Rectal smooth muscle tissue (tissue), 1 donor: Measurements from ENCODE around the gene PMAIP1.
"Not testable (repeated sequence)": the region's sequence is repeated elsewhere in the genome, so short reads cannot be mapped to it uniquely, and the experiment has no call there.

Experiments used
- H3K27ac ChIP-seq: one replicate; pipeline ENCODE4 v1.7.0; 2013; ENCODE audit warnings: low read depth, low read length, inconsistent platforms
- H3K27me3 ChIP-seq: one replicate; pipeline ENCODE4 v1.7.0; 2013; ENCODE audit warnings: low read length; ENCODE audit not compliant: control insufficient read depth, insufficient read depth
- H3K36me3 ChIP-seq: one replicate; pipeline ENCODE4 v1.7.0; 2013; ENCODE audit warnings: low read length; ENCODE audit not compliant: control insufficient read depth, insufficient read depth
- H3K4me1 ChIP-seq: one replicate; pipeline ENCODE4 v1.7.0; 2013; ENCODE audit warnings: low read length; ENCODE audit not compliant: control insufficient read depth, insufficient read depth
- H3K4me3 ChIP-seq: one replicate; pipeline ENCODE4 v1.7.0; 2013; ENCODE audit warnings: low read length
- H3K9ac ChIP-seq: one replicate; pipeline ENCODE4 v1.7.0; 2013; ENCODE audit warnings: low read length

The PMAIP1 gene

DNA sequence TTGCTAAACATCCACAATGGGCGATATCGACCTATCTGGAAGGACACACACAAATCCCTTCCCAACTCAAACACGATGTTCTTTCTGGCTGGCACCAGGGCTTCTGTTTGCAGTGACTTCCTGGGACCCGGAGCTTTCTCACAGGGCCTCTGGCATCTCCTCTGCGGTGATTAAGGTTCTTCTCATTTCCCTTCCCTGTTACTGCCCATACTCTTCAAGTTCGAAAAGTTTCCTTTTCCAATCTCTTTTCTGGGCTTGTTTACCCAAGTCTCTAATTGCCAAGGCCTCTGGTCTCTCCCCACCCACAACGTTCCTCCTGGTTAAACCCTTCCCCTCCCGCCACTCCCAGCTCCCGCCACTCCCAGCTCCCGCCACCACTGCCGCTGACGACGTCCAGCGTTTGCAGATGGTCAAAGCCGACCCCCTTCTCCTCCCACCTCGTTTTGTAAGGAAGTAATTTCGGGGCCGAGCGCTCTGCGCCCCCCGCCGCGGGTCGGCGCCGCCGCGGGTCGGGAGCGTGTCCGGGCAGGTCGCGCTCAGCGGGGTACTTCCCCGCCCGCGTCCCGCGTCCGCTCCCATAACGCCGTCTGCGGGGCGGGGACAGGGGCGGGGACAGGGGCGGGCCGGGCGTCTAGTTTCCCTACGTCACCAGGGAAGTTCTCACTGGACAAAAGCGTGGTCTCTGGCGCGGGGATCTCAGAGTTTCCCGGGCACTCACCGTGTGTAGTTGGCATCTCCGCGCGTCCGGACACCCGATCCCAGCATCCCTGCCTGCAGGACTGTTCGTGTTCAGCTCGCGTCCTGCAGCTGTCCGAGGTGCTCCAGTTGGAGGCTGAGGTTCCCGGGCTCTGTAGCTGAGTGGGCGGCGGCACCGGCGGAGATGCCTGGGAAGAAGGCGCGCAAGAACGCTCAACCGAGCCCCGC, at the start of gene PMAIP1:
Gene PMAIP1, plus strand, starts transcription at position 699 of the 924 bp plus-strand sequence. Its CDS starts 182 bp downstream, at position 881.
- peak within 1 kb of the TSS; percentile 91 for H3K4me3 ChIP-seq
- H3K36me3 ChIP-seq, result no peaks in the 10 kb centered on the region
- peak within 1 kb of the TSS; percentile 80 for H3K27ac ChIP-seq
- H3K9ac ChIP-seq, result peak within 1 kb of the TSS; percentile 65
- peaks cover 3% of the 10 kb centered on the region for H3K27me3 ChIP-seq
- H3K4me1 ChIP-seq, result no peaks in the 10 kb centered on the region

DNA sequence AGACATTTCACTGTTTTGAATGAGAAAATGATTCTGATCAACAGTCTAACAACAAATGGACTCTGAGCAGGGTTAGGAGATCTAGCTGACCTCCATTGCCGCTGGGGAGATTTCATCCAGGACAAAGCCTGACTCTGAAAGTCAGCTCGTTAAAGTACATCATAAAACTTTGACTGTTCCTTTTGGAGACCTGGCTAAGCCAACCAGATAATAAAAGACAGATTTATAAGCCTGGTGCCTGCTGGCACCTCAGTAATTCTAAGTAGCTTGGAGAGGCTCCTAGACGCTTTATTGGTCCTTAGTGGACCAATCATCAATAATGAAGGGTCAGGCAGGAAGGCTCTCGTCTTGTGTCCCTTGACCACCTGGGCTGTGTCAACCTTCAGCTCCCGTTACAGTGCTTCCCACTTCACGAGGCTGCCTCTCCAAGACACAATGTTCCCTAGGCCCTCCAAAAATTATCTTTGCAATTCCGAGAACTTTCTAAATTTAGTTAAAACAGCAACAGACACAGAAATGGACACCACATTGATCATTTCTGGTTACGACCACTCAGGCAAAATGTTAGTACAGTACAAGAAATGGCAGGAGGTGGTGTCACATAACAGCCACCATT, 47.9 kb upstream of the PMAIP1 start:
- Histone ChIP-seq H3K27me3 (no peaks in the 10 kb centered on the region), H3K27ac (no peak overlapping the region), H3K9ac (no peak overlapping the region), H3K4me1 (no peaks in the 10 kb centered on the region), H3K4me3 (no peak overlapping the region), H3K36me3 (no peaks in the 10 kb centered on the region)

DNA sequence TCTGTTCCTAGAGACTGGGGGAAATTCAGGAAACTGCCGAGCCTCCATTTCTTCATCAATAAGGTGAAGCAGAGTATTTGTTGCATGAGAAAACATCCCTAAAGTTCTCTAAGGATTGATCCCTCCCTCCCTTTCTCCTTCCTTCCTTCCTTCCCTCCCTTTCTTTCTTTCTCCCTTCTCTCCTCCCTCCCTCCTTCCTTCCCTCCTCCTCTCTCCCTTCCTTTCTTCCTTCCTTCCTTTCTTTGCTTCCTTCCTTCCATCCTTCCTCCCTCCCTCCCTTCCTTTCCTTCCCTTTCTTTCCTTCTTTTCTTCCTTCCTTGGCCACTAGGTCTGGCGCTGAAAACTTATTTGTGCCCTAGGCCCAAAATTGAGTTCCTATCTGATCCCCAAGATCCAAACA, 47.2 kb upstream of the PMAIP1 start:
- Histone ChIP-seq H3K9ac (no peak overlapping the region), H3K27me3 (no peaks in the 10 kb centered on the region), H3K36me3 (no peaks in the 10 kb centered on the region), H3K4me3 (no peak overlapping the region), H3K27ac (no peak overlapping the region), H3K4me1 (no peaks in the 10 kb centered on the region)

DNA sequence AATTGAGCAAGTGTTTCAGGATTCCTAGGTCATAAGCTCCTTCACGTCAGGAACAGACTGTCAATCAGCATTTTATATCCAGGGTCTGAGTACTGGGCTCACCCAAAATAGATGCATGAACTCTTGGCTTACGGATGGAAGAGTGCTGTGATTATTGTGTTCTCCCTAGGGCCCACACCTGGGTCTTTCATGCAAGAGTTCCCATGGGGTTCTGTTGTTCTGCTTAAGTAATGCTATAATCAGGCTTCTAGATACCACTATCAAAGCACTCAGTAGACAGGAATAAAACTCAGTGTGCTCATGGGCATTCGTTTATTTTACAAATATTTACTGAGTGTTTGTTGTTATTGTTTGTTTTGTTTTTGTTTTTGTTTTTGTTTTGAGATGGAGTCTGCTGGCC, 46.4 kb upstream of the PMAIP1 start:
- no peak overlapping the region for H3K4me3 ChIP-seq
- H3K4me1 ChIP-seq, result no peaks in the 10 kb centered on the region
- H3K27ac ChIP-seq, result no peak overlapping the region
- H3K27me3 ChIP-seq, result no peaks in the 10 kb centered on the region
- no peak overlapping the region for H3K9ac ChIP-seq
- no peaks in the 10 kb centered on the region for H3K36me3 ChIP-seq

DNA sequence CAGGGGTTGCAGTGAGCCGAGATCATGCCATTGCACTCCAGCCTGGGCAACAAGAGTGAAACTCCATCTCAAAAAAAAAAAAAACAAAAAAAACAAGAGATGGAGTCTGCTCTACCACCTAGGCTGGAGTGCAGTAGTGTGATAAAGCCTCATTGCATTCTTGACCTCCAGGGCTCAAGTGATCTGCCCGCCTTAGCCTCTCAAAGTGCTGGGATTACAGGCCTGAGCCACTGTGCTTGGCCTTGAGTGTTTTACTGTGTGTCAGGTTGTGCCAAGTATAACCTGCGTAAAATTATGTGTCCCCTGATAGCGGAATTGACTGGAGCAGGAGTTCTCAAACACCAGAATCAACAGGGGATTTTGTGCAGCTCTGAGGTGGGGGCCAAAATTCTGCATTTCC, 45.8 kb upstream of the PMAIP1 start:
- not testable (repeated sequence) for H3K9ac ChIP-seq, H3K27me3 ChIP-seq, H3K36me3 ChIP-seq, H3K4me3 ChIP-seq, H3K4me1 ChIP-seq, H3K27ac ChIP-seq

DNA sequence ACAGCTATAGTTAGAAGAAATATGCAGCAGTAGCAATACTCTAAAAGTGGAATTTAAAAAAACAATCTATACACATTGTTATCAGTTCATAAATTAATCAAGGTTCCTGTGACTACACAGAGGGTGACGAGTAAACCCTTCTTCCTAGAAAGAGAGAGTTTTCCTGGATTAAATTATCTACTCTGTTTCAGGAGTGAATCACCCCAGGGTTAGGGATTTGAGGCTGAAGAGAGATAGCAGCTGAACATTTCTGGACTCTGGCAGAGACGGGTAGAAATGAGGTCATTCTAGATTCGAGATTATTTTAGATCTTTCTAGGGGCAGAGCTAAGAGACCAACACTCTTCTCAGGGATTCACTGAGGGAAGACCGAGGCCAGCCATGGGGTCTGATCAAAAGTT, 38.8 kb upstream of the PMAIP1 start:
- no peak overlapping the region for H3K9ac ChIP-seq
- H3K27ac ChIP-seq, result no peak overlapping the region
- H3K4me3 ChIP-seq, result no peak overlapping the region
- no peaks in the 10 kb centered on the region for H3K4me1 ChIP-seq
- H3K27me3 ChIP-seq, result no peaks in the 10 kb centered on the region
- H3K36me3 ChIP-seq, result no peaks in the 10 kb centered on the region

DNA sequence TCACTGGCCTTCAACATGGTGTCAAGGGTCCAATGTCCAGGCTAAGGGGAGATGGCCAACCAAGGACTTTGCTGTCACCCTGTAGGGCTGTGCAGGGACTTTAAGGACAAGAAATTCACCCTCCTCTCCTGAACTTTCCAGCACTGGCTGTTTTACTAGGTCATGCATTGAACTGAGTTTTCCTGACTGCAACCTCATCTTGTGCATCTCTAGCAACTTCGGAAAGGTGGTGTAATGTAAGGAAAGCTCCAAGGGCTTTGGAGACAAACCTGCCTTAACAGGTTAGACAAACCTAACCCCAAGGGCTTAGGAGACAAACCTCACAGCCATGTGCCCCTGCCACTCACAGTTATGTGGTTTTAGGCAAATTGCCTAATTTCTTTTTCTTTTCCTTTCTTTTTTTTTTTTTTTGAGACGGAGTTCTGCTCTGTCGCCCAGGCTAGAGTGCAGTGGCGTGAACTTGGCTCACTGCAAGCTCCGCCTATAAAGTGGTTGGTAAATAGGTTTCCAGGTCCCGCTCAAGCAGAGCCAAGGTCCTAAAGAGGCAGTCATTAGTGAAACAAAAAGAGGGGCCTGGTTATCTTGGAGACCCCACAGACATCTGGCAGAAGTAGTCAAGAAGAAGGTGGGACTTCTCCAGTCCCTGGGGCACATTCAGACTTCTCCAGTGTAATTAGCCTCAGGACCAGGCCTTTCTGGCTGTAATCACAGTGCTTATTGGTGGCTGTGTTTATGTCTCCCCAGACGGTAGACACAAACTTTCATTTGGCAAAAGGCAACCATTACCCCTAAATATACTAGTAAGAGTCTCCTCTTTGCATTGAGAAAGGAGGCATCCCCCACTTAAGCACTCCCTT, 37.6 kb upstream of the PMAIP1 start:
- no peaks in the 10 kb centered on the region for H3K27me3 ChIP-seq
- no peaks in the 10 kb centered on the region for H3K4me1 ChIP-seq
- H3K9ac ChIP-seq, result no peak overlapping the region
- H3K27ac ChIP-seq, result no peak overlapping the region
- no peaks in the 10 kb centered on the region for H3K36me3 ChIP-seq
- H3K4me3 ChIP-seq, result no peak overlapping the region

DNA sequence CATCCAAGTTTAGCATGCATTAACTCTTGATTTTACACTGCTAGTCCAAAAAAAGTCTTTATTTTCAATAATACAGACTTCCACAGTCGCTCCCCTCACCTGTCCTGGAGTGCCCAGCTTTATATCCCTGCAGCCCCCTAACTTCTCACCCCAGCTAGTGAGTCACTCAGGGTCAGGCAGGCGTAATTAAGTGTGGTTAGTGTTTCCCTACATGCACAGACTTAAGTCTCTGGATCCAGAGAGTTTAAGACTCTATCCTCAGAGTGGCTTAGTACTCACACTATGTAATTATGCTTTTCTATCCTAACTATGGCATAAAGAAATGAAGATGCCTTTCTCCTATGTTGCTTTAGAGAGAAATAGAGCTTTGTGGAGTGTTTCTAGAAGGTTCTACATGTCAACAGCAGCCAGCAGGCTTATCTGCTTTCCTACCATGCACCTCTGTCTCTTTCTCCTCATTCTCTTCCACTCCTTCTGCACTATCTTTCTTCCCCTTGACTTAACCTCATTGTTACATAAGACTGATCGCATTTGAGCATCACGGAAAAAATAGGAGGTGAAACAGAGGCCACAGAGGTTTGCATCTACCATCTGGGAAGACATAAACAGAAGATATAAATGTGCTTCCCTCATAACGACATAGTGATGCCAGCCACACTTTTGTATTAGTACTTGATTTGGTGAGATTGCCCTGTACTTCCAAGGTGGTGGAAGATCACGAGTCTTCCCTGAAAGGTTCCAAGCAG, 34.4 kb upstream of the PMAIP1 start:
- Histone ChIP-seq H3K4me3 (no peak overlapping the region), H3K4me1 (no peaks in the 10 kb centered on the region), H3K9ac (no peak overlapping the region), H3K36me3 (no peaks in the 10 kb centered on the region), H3K27ac (no peak overlapping the region), H3K27me3 (no peaks in the 10 kb centered on the region)

DNA sequence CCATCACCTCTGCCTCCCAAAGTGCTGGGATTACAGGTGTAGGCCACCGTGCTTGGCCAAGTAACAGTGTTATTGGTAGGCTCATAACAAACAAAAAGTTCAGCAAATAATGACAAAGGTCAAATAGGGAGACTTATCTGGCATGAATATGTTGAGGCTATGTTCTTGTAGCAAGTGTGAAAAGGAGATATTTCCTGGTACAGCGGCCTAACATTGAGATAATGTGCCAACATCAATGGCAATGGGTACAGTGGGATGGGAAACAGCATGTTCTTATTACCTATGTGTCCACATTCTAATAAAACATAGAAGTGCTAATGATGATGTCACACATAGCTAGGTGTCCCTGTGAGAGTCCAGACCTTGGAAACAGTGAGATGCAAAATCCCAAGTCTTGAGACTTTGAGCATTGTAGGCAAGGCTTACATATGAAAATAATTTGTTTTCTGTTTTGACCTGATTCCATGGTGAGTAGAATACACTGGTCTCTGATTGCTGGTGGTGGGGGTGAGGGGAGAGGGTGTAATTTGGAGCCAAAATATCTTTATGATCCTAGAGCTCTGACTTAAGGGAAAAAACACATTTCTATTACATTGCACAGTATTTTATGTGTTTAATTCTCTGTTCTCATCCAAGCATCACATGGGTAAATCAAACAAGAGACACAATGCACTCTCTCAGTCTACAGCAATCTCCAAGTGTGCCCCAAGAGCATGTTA, 33.1 kb upstream of the PMAIP1 start:
- H3K36me3 ChIP-seq, result no peaks in the 10 kb centered on the region
- no peak overlapping the region for H3K4me3 ChIP-seq
- no peaks in the 10 kb centered on the region for H3K27me3 ChIP-seq
- H3K4me1 ChIP-seq, result no peaks in the 10 kb centered on the region
- H3K27ac ChIP-seq, result no peak overlapping the region
- no peak overlapping the region for H3K9ac ChIP-seq

DNA sequence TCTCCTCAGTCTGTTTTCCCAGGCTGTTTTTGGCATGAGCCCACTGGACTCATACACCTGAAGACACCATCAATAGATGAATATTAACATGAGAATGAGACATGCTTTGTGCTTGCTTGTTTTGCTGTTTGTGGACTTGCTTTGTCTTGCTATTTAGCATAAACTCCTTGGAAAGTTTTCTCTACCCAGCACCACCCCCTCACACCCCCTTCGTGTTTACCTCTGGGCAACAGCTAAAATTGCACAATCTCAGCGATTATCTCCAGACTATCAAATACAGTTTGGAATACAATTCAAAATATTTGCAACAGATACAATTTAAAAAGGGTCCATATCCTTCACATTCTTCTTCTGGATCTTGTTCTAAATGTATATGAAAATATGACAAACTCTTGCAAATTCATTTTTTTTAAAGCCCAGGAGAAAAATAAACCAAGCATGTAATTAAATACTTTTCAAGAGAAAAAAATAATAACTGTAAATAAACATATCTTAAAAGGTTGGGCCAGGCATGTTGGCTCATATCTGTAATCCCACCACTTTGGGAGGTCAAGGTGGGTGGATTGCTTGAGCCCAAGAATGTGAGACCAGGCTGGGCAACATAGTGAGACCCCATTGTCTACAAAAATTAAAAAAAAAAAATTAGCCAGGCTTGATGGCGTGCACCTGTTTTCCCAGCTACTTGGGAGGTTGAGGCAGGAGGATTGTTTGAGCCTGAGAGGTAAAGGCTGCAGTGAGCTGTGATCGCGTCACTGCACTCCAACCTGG, 32.3 kb upstream of the PMAIP1 start:
- Histone ChIP-seq H3K4me3 (no peak overlapping the region), H3K27ac (no peak overlapping the region), H3K36me3 (no peaks in the 10 kb centered on the region), H3K9ac (no peak overlapping the region), H3K27me3 (no peaks in the 10 kb centered on the region), H3K4me1 (no peaks in the 10 kb centered on the region)

DNA sequence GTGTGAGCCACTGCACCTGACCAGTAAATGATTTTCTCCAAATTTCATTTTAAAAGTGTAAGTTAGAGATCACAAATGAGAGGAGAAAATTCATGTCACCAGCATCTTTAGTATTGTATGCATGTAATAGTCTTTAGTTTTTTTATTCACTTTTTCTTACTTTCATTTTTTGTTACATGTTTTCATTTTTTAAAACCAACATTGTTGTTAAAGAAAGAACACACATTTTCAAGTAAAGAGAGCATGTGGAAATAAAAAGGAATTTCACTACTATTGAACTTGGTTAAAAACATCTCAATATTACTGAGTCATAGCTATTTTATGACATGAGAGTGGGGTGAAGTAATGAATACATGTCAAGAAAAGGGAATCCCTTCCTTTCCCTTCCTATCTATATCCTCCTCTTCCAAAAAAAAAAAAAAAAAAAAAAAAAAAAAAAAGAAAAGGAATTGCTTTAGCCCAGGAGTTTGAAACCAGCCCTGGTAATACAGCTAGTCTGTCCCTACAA, 29.1 kb upstream of the PMAIP1 start:
- Histone ChIP-seq H3K36me3 (no peaks in the 10 kb centered on the region), H3K4me3 (no peak overlapping the region), H3K9ac (no peak overlapping the region), H3K27ac (no peak overlapping the region), H3K27me3 (no peaks in the 10 kb centered on the region), H3K4me1 (no peaks in the 10 kb centered on the region)
